ENCODE data around the gene TEX264.

DNA sequence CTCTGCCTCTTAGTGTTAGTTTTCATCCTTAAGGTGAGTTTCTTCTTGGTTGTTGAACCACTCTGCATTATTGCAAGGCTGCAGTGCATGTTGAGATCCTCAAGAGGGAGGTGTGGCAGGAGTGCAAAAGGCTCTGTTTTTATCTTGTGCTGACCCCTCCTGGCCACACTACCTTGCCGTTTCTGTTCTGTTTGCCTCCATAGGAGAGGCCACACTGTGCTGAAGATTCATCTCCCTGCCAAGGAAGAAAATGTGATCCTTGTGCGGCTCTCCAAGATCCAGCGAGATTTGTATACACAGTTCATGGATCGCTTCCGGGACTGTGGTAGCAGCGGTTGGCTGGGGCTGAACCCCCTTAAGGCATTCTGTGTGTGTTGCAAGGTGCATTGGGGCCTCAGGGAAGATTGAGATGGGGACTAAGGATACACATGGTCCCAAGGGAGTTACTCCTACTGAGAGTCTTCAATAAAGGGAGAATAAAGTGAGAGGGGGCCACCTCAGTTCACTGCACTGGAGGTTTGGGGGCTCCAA lies 33.0 kb upstream of the TEX264 start:
- TF ChIP-seq, protein P1, sequence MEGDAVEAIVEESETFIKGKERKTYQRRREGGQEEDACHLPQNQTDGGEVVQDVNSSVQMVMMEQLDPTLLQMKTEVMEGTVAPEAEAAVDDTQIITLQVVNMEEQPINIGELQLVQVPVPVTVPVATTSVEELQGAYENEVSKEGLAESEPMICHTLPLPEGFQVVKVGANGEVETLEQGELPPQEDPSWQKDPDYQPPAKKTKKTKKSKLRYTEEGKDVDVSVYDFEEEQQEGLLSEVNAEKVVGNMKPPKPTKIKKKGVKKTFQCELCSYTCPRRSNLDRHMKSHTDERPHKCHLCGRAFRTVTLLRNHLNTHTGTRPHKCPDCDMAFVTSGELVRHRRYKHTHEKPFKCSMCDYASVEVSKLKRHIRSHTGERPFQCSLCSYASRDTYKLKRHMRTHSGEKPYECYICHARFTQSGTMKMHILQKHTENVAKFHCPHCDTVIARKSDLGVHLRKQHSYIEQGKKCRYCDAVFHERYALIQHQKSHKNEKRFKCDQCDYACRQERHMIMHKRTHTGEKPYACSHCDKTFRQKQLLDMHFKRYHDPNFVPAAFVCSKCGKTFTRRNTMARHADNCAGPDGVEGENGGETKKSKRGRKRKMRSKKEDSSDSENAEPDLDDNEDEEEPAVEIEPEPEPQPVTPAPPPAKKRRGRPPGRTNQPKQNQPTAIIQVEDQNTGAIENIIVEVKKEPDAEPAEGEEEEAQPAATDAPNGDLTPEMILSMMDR (IDR thresholded peaks at IDR 0.05) = peak in 1 of 3 donors; percentile 9
- TF ChIP-seq EP300 (IDR thresholded peaks at IDR 0.05) = no peak
